ENCODE results near the gene AGPAT1.

AGPAT1 gene

DNA sequence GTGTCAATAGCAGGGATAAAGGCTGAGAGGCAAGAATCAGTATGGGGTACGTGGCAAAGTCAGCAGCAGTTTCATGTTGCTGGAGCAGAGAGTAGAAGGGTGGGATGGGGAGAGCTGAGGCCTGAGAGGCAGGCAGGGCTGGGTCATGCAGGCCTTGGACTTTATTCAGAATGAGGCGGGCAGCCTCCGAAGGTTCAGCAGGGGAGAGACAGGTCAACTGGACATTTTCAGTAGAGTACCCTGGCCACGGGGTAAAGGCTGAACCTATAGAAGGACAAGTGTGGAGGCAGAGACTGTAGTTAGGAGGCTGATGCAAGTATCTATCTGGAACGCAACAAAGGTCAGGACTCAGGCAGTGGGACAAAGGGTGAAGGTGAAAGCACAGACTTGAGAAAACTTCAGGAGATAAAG, 34.3 kb upstream of the AGPAT1 start:
- Histone ChIP-seq H2AFZ (ENCODE audit: low read depth, low read length, severe bottlenecking) (no peak overlapping the region), H3K27me3 (ENCODE audit: low read length) (no peaks in the 10 kb centered on the region), H4K20me1 (ENCODE audit: low read depth, low read length) (no peaks in the 10 kb centered on the region), H3K9me3 (ENCODE audit: insufficient read depth, low read length) (no peaks in the 10 kb centered on the region), H3K4me2 (ENCODE audit: low read depth, low read length, poor library complexity, severe bottlenecking) (no peak overlapping the region), H3K4me3 (ENCODE audit: insufficient read depth, low read length, poor library complexity, severe bottlenecking) (no peak overlapping the region), H3F3A (ENCODE audit: insufficient read depth) (no peaks in the 10 kb centered on the region), H3K27ac (ENCODE audit: low read depth, low read length) (no peak overlapping the region), H3K9ac (ENCODE audit: low read length) (no peak overlapping the region), H3K9me2 (replicated peaks; ENCODE audit: insufficient read depth, low read length) (no peaks in the 10 kb centered on the region), H3K36me3 (ENCODE audit: low read length) (no peaks in the 10 kb centered on the region), H3K79me2 (ENCODE audit: insufficient read depth, low read length) (no peaks in the 10 kb centered on the region)
- TF ChIP-seq EZH2phosphoT487 (conservative IDR thresholded peaks at IDR 0.05; ENCODE audit: low read length) = no peak
- TF ChIP-seq, protein P1, sequence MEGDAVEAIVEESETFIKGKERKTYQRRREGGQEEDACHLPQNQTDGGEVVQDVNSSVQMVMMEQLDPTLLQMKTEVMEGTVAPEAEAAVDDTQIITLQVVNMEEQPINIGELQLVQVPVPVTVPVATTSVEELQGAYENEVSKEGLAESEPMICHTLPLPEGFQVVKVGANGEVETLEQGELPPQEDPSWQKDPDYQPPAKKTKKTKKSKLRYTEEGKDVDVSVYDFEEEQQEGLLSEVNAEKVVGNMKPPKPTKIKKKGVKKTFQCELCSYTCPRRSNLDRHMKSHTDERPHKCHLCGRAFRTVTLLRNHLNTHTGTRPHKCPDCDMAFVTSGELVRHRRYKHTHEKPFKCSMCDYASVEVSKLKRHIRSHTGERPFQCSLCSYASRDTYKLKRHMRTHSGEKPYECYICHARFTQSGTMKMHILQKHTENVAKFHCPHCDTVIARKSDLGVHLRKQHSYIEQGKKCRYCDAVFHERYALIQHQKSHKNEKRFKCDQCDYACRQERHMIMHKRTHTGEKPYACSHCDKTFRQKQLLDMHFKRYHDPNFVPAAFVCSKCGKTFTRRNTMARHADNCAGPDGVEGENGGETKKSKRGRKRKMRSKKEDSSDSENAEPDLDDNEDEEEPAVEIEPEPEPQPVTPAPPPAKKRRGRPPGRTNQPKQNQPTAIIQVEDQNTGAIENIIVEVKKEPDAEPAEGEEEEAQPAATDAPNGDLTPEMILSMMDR (IDR thresholded peaks at IDR 0.05; ENCODE audit: insufficient read depth, low read length, poor library complexity, severe bottlenecking) = no peak

DNA sequence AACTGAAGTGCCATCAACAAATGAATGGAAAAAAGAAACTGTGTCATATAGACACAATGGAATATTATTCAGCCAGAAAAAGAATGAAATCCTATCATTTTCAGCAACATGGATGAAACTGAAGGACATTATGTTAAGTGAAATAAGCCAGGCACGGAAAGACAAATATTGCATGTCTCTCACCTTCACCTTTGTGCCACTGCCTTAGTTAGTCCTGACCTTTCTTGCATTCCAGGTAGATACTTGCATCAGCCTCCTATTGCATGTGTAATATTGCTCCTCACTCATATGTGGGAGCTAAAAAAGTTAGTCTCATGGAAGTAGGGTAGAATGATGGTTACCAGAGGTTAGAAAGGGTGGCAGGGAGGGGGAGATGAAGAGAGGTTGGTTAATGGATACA, 33.1 kb upstream of the AGPAT1 start:
- Histone ChIP-seq H2AFZ (ENCODE audit: low read depth, low read length, severe bottlenecking) (no peak overlapping the region), H3F3A (ENCODE audit: insufficient read depth) (no peaks in the 10 kb centered on the region), H3K9me3 (ENCODE audit: insufficient read depth, low read length) (no peaks in the 10 kb centered on the region), H3K27ac (ENCODE audit: low read depth, low read length) (no peak overlapping the region), H3K4me3 (ENCODE audit: insufficient read depth, low read length, poor library complexity, severe bottlenecking) (no peak overlapping the region), H3K79me2 (ENCODE audit: insufficient read depth, low read length) (no peaks in the 10 kb centered on the region), H3K9me2 (replicated peaks; ENCODE audit: insufficient read depth, low read length) (no peaks in the 10 kb centered on the region), H3K27me3 (ENCODE audit: low read length) (no peaks in the 10 kb centered on the region), H3K9ac (ENCODE audit: low read length) (no peak overlapping the region), H3K36me3 (ENCODE audit: low read length) (no peaks in the 10 kb centered on the region), H4K20me1 (ENCODE audit: low read depth, low read length) (no peaks in the 10 kb centered on the region), H3K4me2 (ENCODE audit: low read depth, low read length, poor library complexity, severe bottlenecking) (no peak overlapping the region)
- no peak for TF ChIP-seq EZH2phosphoT487 (conservative IDR thresholded peaks at IDR 0.05; ENCODE audit: low read length)
- TF ChIP-seq, protein P1 (IDR thresholded peaks at IDR 0.05; ENCODE audit: insufficient read depth, low read length, poor library complexity, severe bottlenecking) = no peak

DNA sequence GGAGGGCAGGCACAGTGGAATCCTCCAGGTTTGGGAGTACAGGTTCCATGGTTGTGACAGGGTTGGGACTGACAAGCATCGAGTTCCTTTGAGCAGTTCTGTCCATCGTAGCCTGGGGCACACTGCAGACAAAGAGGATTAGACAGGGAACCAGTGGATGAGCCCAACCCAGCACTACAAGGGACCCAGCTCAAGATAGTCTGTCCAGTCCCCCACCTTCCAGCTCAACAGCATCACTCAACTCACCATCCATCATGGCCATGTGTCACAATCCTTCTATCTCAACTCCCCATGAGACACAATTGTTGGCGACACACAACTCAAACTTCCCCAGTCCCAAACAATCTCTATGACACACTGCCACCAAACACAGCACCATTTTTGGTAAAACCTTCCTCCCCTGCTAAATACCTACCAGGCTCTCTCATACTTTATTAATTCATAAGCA, 28.4 kb upstream of the AGPAT1 start:
- Histone ChIP-seq H3K27me3 (ENCODE audit: low read length) (no peaks in the 10 kb centered on the region), H3K4me3 (ENCODE audit: insufficient read depth, low read length, poor library complexity, severe bottlenecking) (no peak overlapping the region), H3K9me3 (ENCODE audit: insufficient read depth, low read length) (no peaks in the 10 kb centered on the region), H3K79me2 (ENCODE audit: insufficient read depth, low read length) (no peaks in the 10 kb centered on the region), H3K36me3 (ENCODE audit: low read length) (no peaks in the 10 kb centered on the region), H3K27ac (ENCODE audit: low read depth, low read length) (no peak overlapping the region), H3F3A (ENCODE audit: insufficient read depth) (no peaks in the 10 kb centered on the region), H3K9ac (ENCODE audit: low read length) (no peak overlapping the region), H3K9me2 (replicated peaks; ENCODE audit: insufficient read depth, low read length) (no peaks in the 10 kb centered on the region), H2AFZ (ENCODE audit: low read depth, low read length, severe bottlenecking) (no peak overlapping the region), H3K4me2 (ENCODE audit: low read depth, low read length, poor library complexity, severe bottlenecking) (no peak overlapping the region), H4K20me1 (ENCODE audit: low read depth, low read length) (no peaks in the 10 kb centered on the region)
- no peak for TF ChIP-seq EZH2phosphoT487 (conservative IDR thresholded peaks at IDR 0.05; ENCODE audit: low read length)
- TF ChIP-seq, protein P1 (IDR thresholded peaks at IDR 0.05; ENCODE audit: insufficient read depth, low read length, poor library complexity, severe bottlenecking) = no peak
